Activated naive CD8-positive, alpha-beta T cell treated with anti-CD3 and anti-CD28 coated beads, Interleukin-2, amount 50 U/mL, for 24 hours (primary cell): Measurements from ENCODE around the gene SNIP1.
A peak's percentile ranks its signal among the peaks of the same experiment; 100 is the strongest.
"Not testable (repeated sequence)": the region's sequence is repeated elsewhere in the genome, so short reads cannot be mapped to it uniquely, and the experiment has no call there.

Source experiments
- ATAC-seq: fragments of 150-1000 bp; cut with Tn5 transposase; one replicate; pipeline ENCODE4 v1.10.0; 2021
- DNase-seq: peaks from one replicate; pipeline ENCODE4 v3.0.0; 2021
- H3K27ac Mint-ChIP-seq: one replicate; pipeline ENCODE4 v1.8.0; 2021; ENCODE audit warnings: mild to moderate bottlenecking, mixed read lengths
- H3K27me3 Mint-ChIP-seq: one replicate; pipeline ENCODE4 v1.8.0; 2021; ENCODE audit warnings: mixed read lengths
- H3K36me3 Mint-ChIP-seq: one replicate; pipeline ENCODE4 v1.8.0; 2021; ENCODE audit warnings: low read depth, mixed read lengths
- H3K4me1 Mint-ChIP-seq: one replicate; pipeline ENCODE4 v1.8.0; 2021; ENCODE audit warnings: mixed read lengths
- H3K4me3 Mint-ChIP-seq: one replicate; pipeline ENCODE4 v1.8.0; 2021; ENCODE audit warnings: mild to moderate bottlenecking, moderate library complexity, mixed read lengths
- H3K9me3 Mint-ChIP-seq: one replicate; pipeline ENCODE4 v1.8.0; 2021; ENCODE audit warnings: mixed read lengths

The SNIP1 gene

GRCh38 chr1:37553927-37554808, at the start of gene SNIP1:
Gene SNIP1, minus strand, starts transcription at chr1:37554293. Its CDS starts 64 bp downstream, at chr1:37554229.
- Mint-ChIP-seq H3K4me1 (peaks cover 41% of the 10 kb centered on the region), H3K4me3 (peak within 1 kb of the TSS; percentile 98), H3K27me3 (peaks cover 3% of the 10 kb centered on the region), H3K9me3 (no peaks in the 10 kb centered on the region), H3K36me3 (peaks cover 32% of the 10 kb centered on the region), H3K27ac (peak within 1 kb of the TSS; percentile 98)
- DNase-seq = peak; percentile 87
- peak; percentile 96 for ATAC-seq

- peak; percentile 49 for ATAC-seq
- Mint-ChIP-seq H3K4me3 (no peak overlapping the region), H3K27me3 (peaks cover 7% of the 10 kb centered on the region), H3K27ac (no peak overlapping the region), H3K36me3 (no peaks in the 10 kb centered on the region), H3K9me3 (no peaks in the 10 kb centered on the region), H3K4me1 (no peaks in the 10 kb centered on the region)
- peak; percentile 13 for DNase-seq
Measured at GRCh38 chr1:37602750-37603694, 48.9 kb upstream of the SNIP1 start.

DNA sequence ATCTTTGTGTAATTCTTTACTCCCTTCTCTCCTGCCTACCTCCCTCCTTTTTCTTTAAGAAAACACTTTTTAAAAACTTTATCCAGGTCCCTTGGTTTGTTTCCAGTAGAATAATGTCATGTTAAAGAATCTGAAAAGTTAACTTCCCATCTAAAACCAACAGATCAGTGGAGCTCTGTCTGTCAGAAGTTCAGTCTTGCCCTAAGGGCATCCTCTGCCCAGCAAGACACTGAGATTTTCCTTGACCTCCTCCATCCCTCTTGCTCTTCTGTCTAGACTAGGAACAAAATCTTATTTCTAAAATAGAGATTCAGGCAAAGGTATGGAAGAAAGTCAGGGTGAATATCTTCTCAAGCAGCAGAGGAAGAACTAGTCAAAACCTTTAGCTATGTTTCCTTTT, 47.3 kb upstream of the SNIP1 start:
- ATAC-seq = no peak
- H3K9me3 Mint-ChIP-seq = no peaks in the 10 kb centered on the region
- no peak overlapping the region for H3K4me3 Mint-ChIP-seq
- no peaks in the 10 kb centered on the region for H3K36me3 Mint-ChIP-seq
- peaks cover 3% of the 10 kb centered on the region for H3K4me1 Mint-ChIP-seq
- H3K27me3 Mint-ChIP-seq = peaks cover 7% of the 10 kb centered on the region
- no peak for DNase-seq
- no peak overlapping the region for H3K27ac Mint-ChIP-seq

GRCh38 chr1:37599940-37600339, 45.8 kb upstream of the SNIP1 start:
- Mint-ChIP-seq H3K27ac (no peak overlapping the region), H3K4me1 (peaks cover 17% of the 10 kb centered on the region), H3K4me3 (no peak overlapping the region), H3K27me3 (peaks cover 7% of the 10 kb centered on the region), H3K9me3 (no peaks in the 10 kb centered on the region), H3K36me3 (peaks cover 8% of the 10 kb centered on the region)
- DNase-seq = no peak
- ATAC-seq = no peak

GRCh38 chr1:37596182-37596667, 42.1 kb upstream of the SNIP1 start:
- ATAC-seq = no peak

DNA sequence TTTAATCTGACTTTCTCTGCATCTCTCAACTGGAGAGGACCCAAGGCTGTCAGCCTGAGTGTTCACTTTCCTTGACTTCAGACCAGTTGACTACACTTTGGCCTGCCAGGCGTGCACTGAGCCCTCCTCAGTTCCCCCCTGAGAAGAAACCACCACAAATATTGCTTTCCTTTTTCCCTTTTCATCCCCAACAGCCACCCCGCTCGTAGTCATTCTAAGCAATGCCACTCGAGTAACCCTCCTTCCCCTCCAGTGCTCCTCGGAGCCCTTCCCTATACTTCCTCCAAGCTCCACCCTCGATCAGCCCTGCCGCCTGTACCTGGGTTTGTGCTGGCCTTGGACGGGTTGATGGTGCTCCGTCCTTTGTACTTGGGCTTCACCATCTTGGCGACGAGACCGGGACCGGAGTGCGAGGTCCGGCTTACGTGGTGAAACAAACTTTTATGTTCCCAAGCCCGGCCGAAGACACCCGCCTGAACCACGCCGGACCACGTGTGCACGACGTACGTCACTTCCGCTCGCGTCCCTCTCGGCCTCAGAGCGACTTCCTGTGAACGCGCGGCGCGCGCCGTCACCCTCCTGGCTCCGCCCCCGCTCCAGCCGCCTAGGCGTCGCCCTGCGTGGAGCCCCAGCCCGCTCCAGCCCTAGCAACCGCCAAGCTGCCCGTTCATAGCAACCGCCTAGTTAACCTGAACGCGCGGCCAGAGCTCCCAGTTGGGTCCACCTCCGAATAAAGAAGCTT, 41.5 kb upstream of the SNIP1 start, which contains the start of gene GNL2:
TSS of gene GNL2 (minus strand) at position 498 of the 742 bp plus-strand sequence. CDS start at position 383, 115 bp downstream.
- Mint-ChIP-seq H3K4me3 (peak within 1 kb of the TSS; percentile 100), H3K9me3 (no peaks in the 10 kb centered on the region), H3K36me3 (peaks cover 37% of the 10 kb centered on the region), H3K4me1 (peaks cover 41% of the 10 kb centered on the region), H3K27ac (peak within 1 kb of the TSS; percentile 99), H3K27me3 (no peaks in the 10 kb centered on the region)
- ATAC-seq (peak; percentile 99), DNase-seq (peak; percentile 98)

More at GRCh38 chr1:37596182-37596667, 42.1 kb upstream of the SNIP1 start:
- DNase-seq = no peak
- H3K36me3 Mint-ChIP-seq = peaks cover 31% of the 10 kb centered on the region
- H3K27me3 Mint-ChIP-seq = no peaks in the 10 kb centered on the region
- H3K4me3 Mint-ChIP-seq = peak overlapping the region; percentile 100
- peak overlapping the region; percentile 99 for H3K27ac Mint-ChIP-seq
- peaks cover 41% of the 10 kb centered on the region for H3K4me1 Mint-ChIP-seq
- H3K9me3 Mint-ChIP-seq = no peaks in the 10 kb centered on the region

GRCh38 chr1:37593726-37594125, 39.6 kb upstream of the SNIP1 start:
- Mint-ChIP-seq H3K27me3 (no peaks in the 10 kb centered on the region), H3K36me3 (peaks cover 52% of the 10 kb centered on the region), H3K27ac (peak overlapping the region; percentile 42), H3K4me1 (peaks cover 41% of the 10 kb centered on the region), H3K4me3 (peak overlapping the region; percentile 100), H3K9me3 (no peaks in the 10 kb centered on the region)
- no peak for DNase-seq
- no peak for ATAC-seq

DNA sequence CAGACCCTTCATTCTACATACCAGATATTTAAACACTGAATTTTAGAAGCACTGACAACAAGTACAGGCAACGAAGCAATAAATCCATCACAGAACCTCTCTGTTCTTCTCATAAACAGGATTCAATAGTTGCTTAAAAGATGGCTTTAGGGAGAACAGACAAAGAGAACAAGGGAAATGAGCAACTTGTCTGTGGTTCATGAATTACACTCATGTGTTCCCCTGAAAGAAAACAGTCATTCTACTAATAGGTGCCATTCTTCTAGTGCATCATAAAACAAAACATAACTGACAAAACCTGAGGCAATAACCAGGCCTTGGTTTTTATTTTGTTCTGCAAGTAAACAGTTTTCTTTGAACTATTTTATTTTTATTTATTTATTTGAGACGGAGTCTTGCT, 34.8 kb upstream of the SNIP1 start:
- H3K4me1 Mint-ChIP-seq = peaks cover 26% of the 10 kb centered on the region
- no peaks in the 10 kb centered on the region for H3K27me3 Mint-ChIP-seq
- no peaks in the 10 kb centered on the region for H3K9me3 Mint-ChIP-seq
- DNase-seq (no peak), ATAC-seq (no peak)
- H3K27ac Mint-ChIP-seq = no peak overlapping the region
- H3K4me3 Mint-ChIP-seq = no peak overlapping the region
- peaks cover 66% of the 10 kb centered on the region for H3K36me3 Mint-ChIP-seq

DNA sequence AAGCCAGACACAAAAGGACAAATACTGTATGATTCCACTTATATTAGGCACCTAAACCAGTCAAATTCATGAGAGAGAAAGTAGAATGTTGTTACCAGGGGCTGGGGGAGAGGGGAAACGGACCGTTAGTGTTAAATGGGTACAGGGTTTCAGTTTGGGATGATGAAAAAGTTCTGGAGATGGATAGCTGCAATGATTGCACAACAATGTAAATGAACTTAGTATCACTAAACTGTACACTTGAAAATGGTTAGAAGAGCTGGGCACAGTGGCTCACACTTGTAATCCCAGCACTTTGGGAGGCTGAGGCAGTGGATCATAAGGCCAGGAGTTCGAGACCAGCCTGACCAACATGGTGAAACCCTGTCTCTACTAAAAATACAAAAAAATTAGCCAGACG, 30.5 kb upstream of the SNIP1 start:
- H3K9me3 Mint-ChIP-seq, H3K4me1 Mint-ChIP-seq, DNase-seq, ATAC-seq, H3K4me3 Mint-ChIP-seq, H3K27me3 Mint-ChIP-seq, H3K27ac Mint-ChIP-seq: not testable (repeated sequence)
- peaks cover 64% of the 10 kb centered on the region for H3K36me3 Mint-ChIP-seq

- DNase-seq = no peak
- ATAC-seq = peak; percentile 33
- Mint-ChIP-seq H3K36me3 (peaks cover 80% of the 10 kb centered on the region), H3K27me3 (no peaks in the 10 kb centered on the region), H3K4me3 (no peak overlapping the region), H3K4me1 (peaks cover 57% of the 10 kb centered on the region), H3K27ac (peak overlapping the region; percentile 81), H3K9me3 (no peaks in the 10 kb centered on the region)
Measured at GRCh38 chr1:37575692-37576091, 21.6 kb upstream of the SNIP1 start.

DNA sequence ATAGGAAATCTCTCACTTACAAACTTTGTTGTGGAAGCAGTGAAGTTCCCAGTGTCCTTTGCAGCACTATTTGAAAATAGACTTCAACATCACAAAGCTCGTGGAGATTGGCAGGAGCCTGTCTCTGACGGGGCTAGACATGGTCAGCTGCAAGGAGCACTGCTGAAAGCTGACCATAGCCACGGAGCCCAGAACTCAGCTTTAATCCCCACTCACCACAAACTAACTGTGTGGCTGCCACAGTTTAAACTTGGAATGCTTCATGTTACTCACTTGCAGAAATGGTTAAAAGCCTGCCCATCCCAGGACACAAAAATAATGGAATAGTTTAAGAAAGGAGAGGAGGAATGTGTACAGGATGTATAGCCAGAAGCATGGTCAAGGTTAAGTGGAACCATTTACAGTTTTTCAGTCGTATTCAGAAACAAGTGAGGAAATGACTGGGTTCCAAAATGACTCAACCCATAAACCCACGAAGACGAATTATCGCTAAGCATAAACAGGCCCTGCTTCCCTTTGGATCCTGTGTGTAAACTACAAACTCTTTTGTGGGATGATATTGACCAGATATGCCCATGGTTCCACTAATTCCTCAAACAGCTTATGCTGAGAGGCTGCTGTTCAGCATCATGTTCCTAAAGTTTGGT, 20.9 kb upstream of the SNIP1 start:
- H3K27me3 Mint-ChIP-seq = no peaks in the 10 kb centered on the region
- no peaks in the 10 kb centered on the region for H3K9me3 Mint-ChIP-seq
- H3K4me3 Mint-ChIP-seq = no peak overlapping the region
- H3K27ac Mint-ChIP-seq = peak overlapping the region; percentile 81
- ATAC-seq (peak; percentile 43), DNase-seq (no peak)
- H3K4me1 Mint-ChIP-seq = peaks cover 59% of the 10 kb centered on the region
- peaks cover 79% of the 10 kb centered on the region for H3K36me3 Mint-ChIP-seq

GRCh38 chr1:37570528-37571334, 16.6 kb upstream of the SNIP1 start:
- DNase-seq = no peak
- Mint-ChIP-seq H3K4me1 (peaks cover 37% of the 10 kb centered on the region), H3K27me3 (no peaks in the 10 kb centered on the region), H3K36me3 (peaks cover 81% of the 10 kb centered on the region), H3K27ac (peak overlapping the region; percentile 66), H3K4me3 (no peak overlapping the region), H3K9me3 (no peaks in the 10 kb centered on the region)
- no peak for ATAC-seq

- Mint-ChIP-seq H3K9me3 (no peaks in the 10 kb centered on the region), H3K36me3 (peaks cover 60% of the 10 kb centered on the region), H3K27me3 (no peaks in the 10 kb centered on the region), H3K4me3 (no peak overlapping the region), H3K27ac (no peak overlapping the region), H3K4me1 (peaks cover 15% of the 10 kb centered on the region)
- no peak for ATAC-seq
- DNase-seq = no peak
Measured at GRCh38 chr1:37567023-37567422, 12.9 kb upstream of the SNIP1 start.
